ENCODE data around the gene SYDE2.

DNA sequence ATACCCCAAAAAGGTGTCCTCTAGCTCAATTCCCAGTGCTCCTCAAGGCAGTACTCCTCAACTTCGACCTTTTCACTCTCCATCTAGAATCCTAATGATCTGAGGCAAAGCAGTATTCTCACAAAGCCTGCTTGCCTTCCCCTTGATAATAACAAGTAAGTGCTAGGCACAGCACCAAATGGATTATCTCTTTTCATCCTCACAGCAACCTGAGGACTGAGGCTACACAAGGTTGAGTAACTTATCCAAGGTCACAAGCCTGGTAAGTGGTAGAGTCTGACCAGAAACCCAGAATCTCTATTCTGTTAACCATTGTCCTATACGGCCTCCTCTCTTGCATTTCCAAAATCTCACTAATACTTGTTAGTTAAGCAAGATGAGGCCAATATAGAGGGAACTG is 5.1 kb downstream of the SYDE2 start:
- TF ChIP-seq, protein P1, sequence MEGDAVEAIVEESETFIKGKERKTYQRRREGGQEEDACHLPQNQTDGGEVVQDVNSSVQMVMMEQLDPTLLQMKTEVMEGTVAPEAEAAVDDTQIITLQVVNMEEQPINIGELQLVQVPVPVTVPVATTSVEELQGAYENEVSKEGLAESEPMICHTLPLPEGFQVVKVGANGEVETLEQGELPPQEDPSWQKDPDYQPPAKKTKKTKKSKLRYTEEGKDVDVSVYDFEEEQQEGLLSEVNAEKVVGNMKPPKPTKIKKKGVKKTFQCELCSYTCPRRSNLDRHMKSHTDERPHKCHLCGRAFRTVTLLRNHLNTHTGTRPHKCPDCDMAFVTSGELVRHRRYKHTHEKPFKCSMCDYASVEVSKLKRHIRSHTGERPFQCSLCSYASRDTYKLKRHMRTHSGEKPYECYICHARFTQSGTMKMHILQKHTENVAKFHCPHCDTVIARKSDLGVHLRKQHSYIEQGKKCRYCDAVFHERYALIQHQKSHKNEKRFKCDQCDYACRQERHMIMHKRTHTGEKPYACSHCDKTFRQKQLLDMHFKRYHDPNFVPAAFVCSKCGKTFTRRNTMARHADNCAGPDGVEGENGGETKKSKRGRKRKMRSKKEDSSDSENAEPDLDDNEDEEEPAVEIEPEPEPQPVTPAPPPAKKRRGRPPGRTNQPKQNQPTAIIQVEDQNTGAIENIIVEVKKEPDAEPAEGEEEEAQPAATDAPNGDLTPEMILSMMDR (IDR thresholded peaks at IDR 0.05; ENCODE audit: low read depth, low read length, poor library complexity, severe bottlenecking) = no peak
- no peak for TF ChIP-seq EZH2phosphoT487 (IDR thresholded peaks at IDR 0.05; ENCODE audit: borderline replicate concordance, low read length)

Measured in DOHH2 (cell line).